KMS-11 (cell line): Measurements from ENCODE around the gene CPNE2.

Source experiments
- H2AFZ ChIP-seq: fragments of 200-600 bp; sonication (generic); 2 replicates; pipeline ENCODE4 v1.6.1; 2016; ENCODE audit warnings: antibody characterized with exemption, mixed run types, low read depth
- H3K27ac ChIP-seq: fragments of 200-600 bp; sonication (generic); 2 replicates; pipeline ENCODE4 v1.6.1; 2016; ENCODE audit warnings: mild to moderate bottlenecking, mixed run types
- H3K27me3 ChIP-seq: fragments of 200-600 bp; sonication (generic); 2 replicates; pipeline ENCODE4 v1.6.1; 2017; ENCODE audit warnings: mild to moderate bottlenecking, low read depth, mixed run types, moderate library complexity; ENCODE audit not compliant: insufficient read depth
- H3K36me3 ChIP-seq: fragments of 200-600 bp; sonication (generic); 2 replicates; pipeline ENCODE4 v1.6.1; 2017; ENCODE audit warnings: mild to moderate bottlenecking, mixed run types; ENCODE audit not compliant: insufficient read depth
- H3K4me1 ChIP-seq: fragments of 200-600 bp; sonication (generic); 2 replicates; pipeline ENCODE4 v1.6.1; 2016; ENCODE audit warnings: mild to moderate bottlenecking, low read depth, mixed run types; ENCODE audit not compliant: poor library complexity, severe bottlenecking
- H3K4me2 ChIP-seq: fragments of 200-600 bp; sonication (generic); 2 replicates; pipeline ENCODE4 v1.7.0; 2016; ENCODE audit warnings: mild to moderate bottlenecking, mixed run types
- H3K4me3 ChIP-seq: fragments of 200-600 bp; sonication (generic); IDR thresholded peaks from 2 replicates; pipeline ENCODE4 v1.6.1; 2017; ENCODE audit warnings: low read depth, low read length, mixed read lengths; ENCODE audit not compliant: insufficient read depth
- H3K79me2 ChIP-seq: fragments of 200-600 bp; sonication (generic); 2 replicates; pipeline ENCODE4 v1.6.1; 2016; ENCODE audit warnings: low read depth, mixed run types; ENCODE audit not compliant: insufficient read depth
- H3K9ac ChIP-seq: fragments of 200-600 bp; sonication (generic); 2 replicates; pipeline ENCODE4 v1.6.1; 2016; ENCODE audit warnings: mild to moderate bottlenecking, mixed run types
- H4K20me1 ChIP-seq: fragments of 200-600 bp; sonication (generic); 2 replicates; pipeline ENCODE4 v1.6.1; 2016; ENCODE audit warnings: mild to moderate bottlenecking, mixed run types; ENCODE audit not compliant: insufficient read depth
- CTCF ChIP-seq: fragments of 200-600 bp; sonication (generic); conservative IDR thresholded peaks from 2 replicates; pipeline ENCODE4 v1.6.1; 2017; ENCODE audit warnings: low read depth, mild to moderate bottlenecking, antibody characterized with exemption, low read length, moderate library complexity, mixed read lengths

Gene CPNE2

GRCh38 chr16:57167953-57168352, 75.6 kb downstream of the CPNE2 start:
- Histone ChIP-seq H2AFZ (no peak overlapping the region), H3K4me2 (no peak overlapping the region), H3K4me3 (no peak overlapping the region), H3K79me2 (no peaks in the 10 kb centered on the region), H3K9ac (no peak overlapping the region), H4K20me1 (no peaks in the 10 kb centered on the region), H3K36me3 (no peaks in the 10 kb centered on the region; the same call in 1 of the 2 replicates), H3K27ac (no peak overlapping the region), H3K27me3 (no peaks in the 10 kb centered on the region), H3K4me1 (peaks cover 42% of the 10 kb centered on the region)
- peak; percentile 58 for TF ChIP-seq CTCF

GRCh38 chr16:57169327-57169726, 76.9 kb downstream of the CPNE2 start:
- Histone ChIP-seq H3K4me1 (peaks cover 37% of the 10 kb centered on the region), H3K79me2 (no peaks in the 10 kb centered on the region), H2AFZ (no peak overlapping the region), H3K27me3 (no peaks in the 10 kb centered on the region), H3K4me2 (no peak overlapping the region), H3K9ac (no peak overlapping the region), H3K27ac (no peak overlapping the region), H4K20me1 (no peaks in the 10 kb centered on the region), H3K36me3 (no peaks in the 10 kb centered on the region), H3K4me3 (no peak overlapping the region)
- TF ChIP-seq CTCF = no peak

- Histone ChIP-seq H4K20me1 (no peaks in the 10 kb centered on the region), H3K27ac (no peak overlapping the region), H3K27me3 (no peaks in the 10 kb centered on the region), H3K4me2 (no peak overlapping the region), H3K4me1 (peaks cover 6% of the 10 kb centered on the region), H3K9ac (no peak overlapping the region), H2AFZ (no peak overlapping the region), H3K4me3 (no peak overlapping the region), H3K79me2 (0 out of 2 replicates have a peak, but pooled peaks cover 4% of the 10 kb centered on the region), H3K36me3 (no peaks in the 10 kb centered on the region)
- no peak for TF ChIP-seq CTCF
Observed at GRCh38 chr16:57172721-57173290, 80.4 kb downstream of the CPNE2 start.

- Histone ChIP-seq H3K79me2 (peaks cover 13% of the 10 kb centered on the region; the same call in 1 of the 2 replicates), H3K36me3 (no peaks in the 10 kb centered on the region)
Observed at GRCh38 chr16:57175896-57176295, 83.5 kb downstream of the CPNE2 start.

More at GRCh38 chr16:57175896-57176295, 83.5 kb downstream of the CPNE2 start:
- Histone ChIP-seq H4K20me1 (no peaks in the 10 kb centered on the region), H3K4me1 (no peaks in the 10 kb centered on the region), H3K9ac (no peak overlapping the region), H3K27ac (no peak overlapping the region), H3K4me3 (no peak overlapping the region), H3K27me3 (no peaks in the 10 kb centered on the region), H3K4me2 (no peak overlapping the region), H2AFZ (no peak overlapping the region)
- no peak for TF ChIP-seq CTCF
